Measurements from ENCODE around the gene CFAP45.
A peak's percentile ranks its signal among the peaks of the same experiment; 100 is the strongest.

Gene CFAP45

GRCh38 chr1:159923203-159924024, 23.4 kb upstream of the CFAP45 start:
- peak; percentile 88 for DNase-seq (ENCODE audit: low spot score)

GRCh38 chr1:159922511-159923202, 22.7 kb upstream of the CFAP45 start:
- peak; percentile 49 for DNase-seq (ENCODE audit: low spot score)

- no peak for DNase-seq (ENCODE audit: low spot score)
Observed at GRCh38 chr1:159921700-159922504, 21.9 kb upstream of the CFAP45 start.

DNA sequence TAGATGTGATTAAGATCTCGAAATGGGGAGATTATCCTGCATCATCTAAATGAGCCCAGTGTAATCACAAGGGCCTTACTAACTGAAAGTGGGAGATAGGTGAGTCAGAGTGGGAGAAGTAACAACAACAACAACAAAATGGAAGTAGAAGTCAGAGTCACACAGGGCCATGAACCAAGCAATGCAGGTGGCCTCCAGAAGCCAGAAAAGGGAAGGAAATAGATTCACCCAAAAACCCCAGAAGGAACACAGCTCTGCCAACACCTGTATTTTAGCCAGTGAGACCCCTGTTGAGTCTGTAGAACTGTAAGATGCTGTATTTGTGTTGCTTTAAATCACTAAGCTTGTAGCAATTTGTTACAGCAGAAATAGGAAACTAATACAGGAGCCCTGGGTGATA, 21.3 kb upstream of the CFAP45 start:
- DNase-seq (ENCODE audit: low spot score), result no peak

DNA sequence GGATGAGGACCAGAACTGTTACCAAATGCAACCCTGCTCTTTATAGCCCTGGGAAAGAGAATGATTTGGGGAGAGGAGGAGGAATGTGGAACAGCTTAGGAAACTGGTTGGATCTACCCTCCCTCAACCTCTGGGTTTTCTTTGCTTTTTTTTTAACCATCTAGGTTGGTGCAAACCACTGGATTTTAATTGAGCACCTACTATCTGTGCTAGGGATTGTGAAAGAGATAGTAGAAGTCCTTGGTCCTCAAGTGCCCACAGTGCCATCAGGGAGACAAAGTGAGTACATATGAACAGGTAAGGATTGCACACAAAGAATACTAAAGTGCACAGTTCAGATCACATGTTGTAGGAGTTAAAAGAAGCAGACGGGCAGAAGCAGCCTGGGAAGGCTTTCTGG, 20.7 kb upstream of the CFAP45 start:
- no peak for DNase-seq (ENCODE audit: low spot score)

DNA sequence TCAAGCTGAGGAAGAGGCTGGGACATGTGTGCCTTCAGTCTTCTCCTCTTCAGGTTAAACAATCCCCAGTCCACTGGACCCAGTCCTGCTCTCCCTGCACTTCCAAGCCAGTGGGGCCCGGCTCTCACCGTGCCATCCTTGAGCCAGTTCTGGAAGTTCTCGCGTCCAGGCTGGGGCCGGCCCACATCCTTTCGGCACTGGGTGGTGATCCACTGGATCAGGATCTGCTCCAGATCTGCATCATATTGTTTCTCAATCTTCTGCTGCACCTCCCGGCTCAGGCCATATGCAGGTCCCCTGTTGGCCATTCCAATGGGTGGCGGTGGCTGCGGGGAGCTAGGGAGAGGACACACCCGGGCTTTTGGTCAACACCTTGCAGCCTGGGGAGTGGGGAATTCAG, 20.2 kb upstream of the CFAP45 start:
- no peak for DNase-seq (ENCODE audit: low spot score)

DNA sequence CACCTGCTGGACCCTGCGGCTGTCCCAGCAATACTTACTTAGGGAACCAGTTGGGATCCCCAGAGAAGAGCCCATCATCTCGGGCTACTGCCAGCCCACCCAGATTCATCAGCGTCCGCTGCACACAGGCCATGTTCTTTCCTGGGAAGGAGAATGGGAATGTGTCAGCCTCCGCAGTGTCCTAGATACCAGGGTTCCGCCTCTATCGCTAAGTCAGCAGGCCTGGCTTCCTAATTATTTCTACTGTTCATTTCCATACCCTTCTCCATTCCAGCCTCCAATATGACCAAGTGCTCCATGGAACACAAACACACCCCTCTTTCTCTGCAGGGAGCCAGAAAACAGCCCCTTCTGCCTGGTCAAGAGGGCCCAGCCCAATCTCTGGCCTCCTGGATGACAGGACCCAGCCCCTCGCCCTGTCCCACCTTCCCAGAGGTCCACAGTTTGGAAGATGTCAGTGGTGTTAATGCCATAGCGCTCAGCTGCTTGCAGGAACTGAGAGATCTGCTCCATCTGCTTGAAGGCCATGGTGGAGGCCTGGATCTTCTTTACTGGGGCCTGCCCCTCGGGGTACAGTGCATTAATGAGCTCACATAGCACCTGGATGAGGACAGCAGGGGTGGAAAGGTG, 19.4 kb upstream of the CFAP45 start:
- DNase-seq (ENCODE audit: low spot score), result no peak

DNA sequence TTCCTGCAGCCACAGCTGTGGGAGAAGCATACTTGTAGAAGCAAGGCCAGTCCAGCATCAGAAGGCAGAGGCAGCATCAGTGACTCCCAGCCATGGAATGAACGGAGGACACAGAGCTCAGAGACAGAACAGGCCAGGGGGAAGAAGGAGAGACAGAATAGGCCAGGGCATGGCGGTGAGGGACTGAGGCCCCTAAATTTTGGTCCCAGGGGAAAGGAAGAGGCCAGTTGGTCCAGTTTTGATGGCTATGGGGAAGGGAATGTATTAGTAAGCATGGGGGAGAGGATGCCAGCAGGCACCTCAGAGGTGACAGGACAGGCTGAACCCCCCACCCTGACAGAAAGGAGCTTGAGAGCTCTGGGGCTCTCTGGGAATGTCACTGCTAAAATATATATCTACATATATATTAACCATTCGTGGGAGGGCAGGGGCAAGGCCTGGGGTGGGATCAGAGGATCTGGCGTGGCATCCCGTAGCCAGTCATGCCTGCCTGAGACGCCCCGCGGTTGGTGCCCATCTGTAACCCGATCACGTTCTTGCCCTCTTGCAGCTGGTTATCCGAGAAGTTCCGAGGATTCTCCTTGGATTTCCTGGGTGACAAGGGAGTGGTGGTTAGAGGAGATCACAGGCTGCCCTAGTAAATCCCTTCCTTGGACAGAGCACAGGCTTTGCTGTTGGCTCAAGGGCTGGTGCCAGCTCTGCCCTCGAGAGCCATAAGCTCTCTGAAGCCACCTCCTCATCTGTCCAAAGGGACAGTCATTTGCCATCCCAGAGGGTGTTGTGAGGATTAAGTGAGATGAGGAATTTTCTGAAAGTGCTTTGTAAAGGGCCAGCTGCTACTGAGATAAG, 18.6 kb upstream of the CFAP45 start:
- DNase-seq (ENCODE audit: low spot score), result no peak

GRCh38 chr1:159917533-159918351, 17.8 kb upstream of the CFAP45 start:
- DNase-seq (ENCODE audit: low spot score), result no peak

DNA sequence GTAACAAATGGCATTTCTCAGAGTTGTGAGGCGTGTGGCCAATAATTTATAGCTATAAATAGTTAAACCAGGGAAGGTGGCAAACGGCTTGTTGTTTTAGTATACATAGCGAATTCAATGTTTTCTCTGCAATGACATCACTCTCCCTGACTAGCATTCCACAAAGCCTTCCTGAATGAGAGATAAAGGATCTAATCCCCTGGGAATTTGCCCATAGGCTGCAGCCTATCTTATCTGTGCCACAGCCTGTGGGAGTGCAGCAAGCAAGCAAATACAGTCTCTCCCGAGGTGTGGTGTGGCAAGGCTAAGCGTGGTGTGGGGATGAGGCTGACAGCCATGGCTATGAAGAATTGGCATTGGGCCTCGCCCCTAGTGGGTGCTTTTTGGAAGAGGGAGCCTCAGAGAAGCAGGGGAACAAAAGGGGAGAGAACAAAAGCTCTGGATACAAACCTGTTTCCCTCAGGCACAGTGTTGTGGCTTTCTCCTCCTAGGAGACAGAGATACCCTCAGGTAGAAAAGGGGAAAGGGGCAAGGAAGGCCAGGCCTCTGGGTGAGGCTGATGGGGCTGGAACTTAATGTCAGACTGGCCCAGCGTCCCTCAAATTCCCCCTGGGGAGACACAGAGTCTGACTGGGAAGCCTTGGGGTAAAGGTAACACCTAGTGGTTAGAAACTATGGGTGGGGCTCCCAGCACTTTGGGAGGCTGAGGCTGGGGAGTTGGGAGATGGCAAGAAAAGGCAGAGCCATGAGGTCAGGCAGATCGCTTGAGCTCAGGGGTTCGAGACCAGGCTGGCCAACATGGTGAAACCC, 16.5 kb upstream of the CFAP45 start:
- peak; percentile 70 for DNase-seq (ENCODE audit: low spot score)

- DNase-seq (ENCODE audit: low spot score), result no peak
Observed at GRCh38 chr1:159915571-159916241, 15.7 kb upstream of the CFAP45 start.

DNA sequence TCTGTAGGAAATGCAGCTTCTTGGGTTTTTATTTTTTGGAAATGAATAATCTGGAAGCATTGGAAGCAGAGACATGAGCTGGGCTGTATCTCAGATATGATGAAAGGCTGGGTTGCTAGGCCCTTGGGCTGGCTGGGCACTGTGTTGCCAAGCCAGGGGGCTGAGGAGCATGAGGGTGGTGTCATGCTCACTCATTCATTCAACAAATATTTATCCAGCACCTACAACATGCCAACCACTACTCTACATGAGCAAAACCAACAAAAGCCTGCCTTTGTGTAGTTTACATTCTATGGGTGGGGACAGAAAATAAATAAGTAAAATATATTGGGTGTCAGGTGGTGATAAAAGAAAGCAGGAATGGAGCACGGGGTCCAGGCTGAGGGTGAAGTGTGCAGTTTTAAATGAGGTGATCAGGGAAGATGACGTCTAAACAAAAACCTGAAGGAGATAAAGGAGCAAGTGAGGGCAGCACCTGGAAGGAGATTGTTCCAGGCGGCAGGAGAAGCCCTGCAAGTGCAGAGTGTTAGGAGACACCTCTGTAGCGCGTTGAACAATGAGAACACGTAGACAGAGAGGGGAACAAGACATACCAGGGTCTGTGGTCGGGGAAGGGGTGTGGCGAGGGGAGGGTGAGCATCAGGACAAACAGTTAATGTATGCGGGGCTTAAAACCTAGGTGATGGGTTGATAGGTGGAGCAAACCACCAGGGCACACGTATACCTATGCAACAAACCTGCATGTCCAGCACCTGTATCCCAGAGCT, 14.5 kb upstream of the CFAP45 start:
- no peak for DNase-seq (ENCODE audit: low spot score)

DNA sequence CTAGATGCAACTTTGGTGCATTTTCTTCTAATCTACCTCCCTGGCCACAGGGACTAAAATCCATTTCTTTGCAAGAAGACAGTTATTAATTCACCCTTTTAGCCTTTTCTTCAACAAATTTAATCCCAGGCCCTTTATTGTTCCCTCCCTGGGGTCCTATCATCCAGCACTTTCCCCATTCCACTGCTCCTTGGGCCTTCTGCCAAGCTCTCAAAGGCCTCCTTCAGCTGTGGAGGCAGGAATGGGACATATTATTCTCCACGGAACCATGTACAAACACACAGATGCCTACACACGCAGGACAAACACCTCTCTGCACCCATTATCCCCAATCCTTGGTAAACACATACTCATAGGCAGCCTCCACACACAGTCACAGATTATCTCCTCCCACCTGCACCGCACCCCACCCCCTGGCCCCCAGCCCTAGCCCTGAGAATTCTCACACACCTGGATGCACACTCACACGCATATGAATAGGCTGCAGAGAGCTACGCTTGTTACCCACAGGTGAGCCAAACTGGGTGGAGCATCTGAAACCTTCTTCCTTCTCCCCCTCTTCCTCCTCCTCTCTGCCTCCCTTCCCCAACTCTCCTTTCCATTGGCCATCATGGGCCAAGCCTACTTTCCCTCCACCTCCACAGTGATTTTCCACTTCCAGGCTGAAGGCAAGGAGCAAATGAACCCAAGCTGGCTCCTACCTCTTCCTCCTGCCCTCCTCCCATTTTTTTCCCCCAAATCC, 13.7 kb upstream of the CFAP45 start:
- no peak for DNase-seq (ENCODE audit: low spot score)

DNA sequence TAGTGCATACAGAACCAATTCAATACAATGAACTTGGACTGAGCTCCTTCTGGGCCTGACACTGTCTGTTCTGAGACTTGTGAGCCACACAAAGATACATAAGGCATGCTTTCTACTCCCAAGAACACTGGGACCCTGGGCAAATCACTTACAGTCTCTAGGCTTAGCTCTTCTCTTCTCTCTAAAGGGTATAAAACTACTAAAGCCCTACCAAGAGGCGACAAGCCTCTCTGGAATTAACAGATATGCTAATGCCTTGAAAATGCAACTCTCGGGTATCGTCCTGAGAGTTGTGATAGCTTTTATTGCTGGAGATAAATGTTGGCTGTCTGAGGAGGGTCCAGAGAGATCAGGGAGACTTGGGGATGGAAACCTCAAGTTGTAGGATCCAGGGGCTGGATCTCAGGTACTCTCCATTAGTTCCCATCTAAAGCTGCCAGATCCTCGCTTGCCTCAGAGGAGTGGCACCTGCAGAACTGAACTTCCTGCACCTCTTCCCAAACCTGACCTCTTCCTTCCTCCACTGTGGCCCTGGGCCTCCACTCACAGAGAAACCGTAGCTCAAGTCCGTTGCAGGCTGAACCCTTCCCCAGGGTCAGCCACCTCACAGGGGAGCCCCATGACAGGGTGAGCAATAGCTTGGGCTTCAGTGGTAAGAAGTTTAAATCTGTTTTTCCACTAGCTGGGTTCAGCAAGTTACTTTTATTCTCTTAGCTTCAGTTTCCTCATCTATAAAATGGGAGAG, 11.5 kb upstream of the CFAP45 start:
- no peak for DNase-seq (ENCODE audit: low spot score)

DNA sequence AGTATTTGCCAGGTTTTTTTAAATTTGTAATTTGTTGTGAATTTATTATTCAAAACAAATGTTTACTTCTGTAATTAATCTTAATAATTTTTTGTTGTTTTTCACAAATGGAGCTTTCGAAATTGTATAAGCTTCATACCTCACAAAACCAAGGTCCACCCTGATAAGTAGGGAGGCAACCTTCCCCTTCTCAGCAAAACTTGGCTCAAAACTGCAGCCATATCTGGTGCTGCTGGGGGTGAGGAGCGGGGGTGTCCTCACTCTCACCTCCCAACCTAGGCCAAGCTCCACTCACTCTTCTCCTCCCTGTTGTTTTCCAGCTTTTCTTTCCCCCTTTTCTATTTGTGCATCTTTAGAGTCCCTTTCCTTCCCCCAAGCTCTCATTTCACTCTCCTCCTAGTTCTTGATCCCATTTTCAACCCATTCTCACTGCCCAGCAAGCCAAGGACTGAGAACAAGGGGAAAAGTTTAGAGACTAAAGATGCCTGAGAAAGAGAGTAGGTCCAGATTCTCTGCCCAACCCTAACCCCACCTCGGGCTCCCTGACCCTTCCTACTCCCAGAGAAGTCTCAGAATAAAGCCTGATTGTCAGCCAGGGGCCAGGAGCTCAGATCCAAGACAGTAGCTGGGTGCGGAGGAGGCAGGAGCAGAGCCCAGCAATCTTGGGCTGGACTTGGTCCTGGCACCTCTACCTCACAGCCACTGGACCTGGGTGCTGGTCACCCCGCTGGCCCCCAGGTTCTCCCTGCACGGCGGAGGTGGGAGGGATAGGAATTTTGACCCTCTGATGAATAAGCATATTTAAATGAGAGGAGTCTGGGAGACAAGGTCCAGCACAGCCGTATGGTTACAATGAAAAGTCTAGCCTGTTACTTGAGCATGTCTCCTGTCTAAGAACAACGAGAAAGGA, 8.3 kb upstream of the CFAP45 start:
- DNase-seq (ENCODE audit: low spot score), result no peak

DNA sequence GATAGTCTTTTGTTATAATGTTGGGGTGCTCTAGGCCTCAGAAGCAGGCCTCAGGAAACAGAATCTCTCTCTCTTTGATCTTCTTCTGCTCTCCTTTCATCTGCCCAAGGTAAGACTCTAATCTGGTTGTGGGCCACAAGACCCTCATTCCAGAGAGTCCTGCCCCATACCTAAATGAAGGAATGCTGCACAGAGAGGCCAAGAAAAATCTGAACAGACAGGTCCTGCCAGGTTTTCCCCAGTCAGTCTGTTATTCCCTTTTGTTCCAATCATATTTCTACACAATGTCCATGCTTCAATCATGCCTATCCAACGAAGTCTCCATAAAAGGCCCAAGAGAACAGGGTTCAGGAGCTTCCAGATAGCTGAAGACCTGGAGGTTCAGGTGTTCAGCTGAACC, 7.0 kb upstream of the CFAP45 start:
- DNase-seq (ENCODE audit: low spot score), result no peak
